Inferior parietal cortex (tissue), 1 donor: ENCODE results near the gene CCDC182.

Experiments
- DNase-seq: peaks from one replicate; pipeline ENCODE4 v3.0.0-alpha.2; 2016; ENCODE audit errors: extremely low spot score

The CCDC182 gene

DNA sequence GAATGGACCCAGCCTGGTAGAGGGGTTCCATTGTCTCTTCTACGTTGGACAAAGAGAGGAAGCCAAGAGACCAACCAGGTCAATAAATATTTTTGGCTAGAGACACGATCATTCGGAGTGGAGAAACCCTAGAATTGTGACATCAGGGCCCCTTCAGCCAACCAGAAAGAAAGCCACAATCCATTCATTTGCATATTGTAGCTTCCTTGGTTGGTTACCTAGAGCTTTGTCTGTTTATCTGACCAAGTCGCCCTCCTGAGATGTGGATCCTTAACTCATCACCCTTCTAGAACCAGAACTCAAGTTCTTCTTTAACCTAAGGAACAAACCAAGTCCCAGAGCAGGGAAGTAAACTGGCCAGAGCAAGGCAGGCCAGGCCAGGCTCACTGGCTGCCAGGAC is at the start of gene CCDC182:
Gene CCDC182, minus strand, starts transcription at position 58 of the 400 bp plus-strand sequence. Its CDS starts 27 bp downstream, at position 31.
- DNase-seq: no peak

DNA sequence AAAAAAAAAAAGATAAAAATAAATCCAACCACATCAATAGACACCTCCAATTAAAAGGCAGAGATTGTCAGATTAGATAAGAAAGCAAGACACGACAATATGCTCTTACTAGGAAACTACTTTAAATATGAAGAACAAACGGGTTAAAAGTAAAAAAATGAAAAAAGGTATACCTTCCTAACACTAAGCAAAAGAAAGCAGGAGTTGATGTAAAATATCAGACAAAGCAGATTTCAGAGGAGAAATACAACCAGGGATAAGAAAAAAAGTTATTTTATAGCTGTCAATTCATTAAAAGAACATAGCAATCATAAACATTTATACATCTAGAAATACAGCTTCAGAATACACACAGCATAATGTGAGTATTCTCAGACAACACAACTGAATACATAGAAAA is 49.7 kb upstream of the CCDC182 start:
- no peak for DNase-seq

- peak; percentile 67 for DNase-seq
Measured at GRCh38 chr17:57788725-57789124, 43.6 kb upstream of the CCDC182 start.

GRCh38 chr17:57785022-57785421 is 39.9 kb upstream of the CCDC182 start:
- DNase-seq: no peak

DNA sequence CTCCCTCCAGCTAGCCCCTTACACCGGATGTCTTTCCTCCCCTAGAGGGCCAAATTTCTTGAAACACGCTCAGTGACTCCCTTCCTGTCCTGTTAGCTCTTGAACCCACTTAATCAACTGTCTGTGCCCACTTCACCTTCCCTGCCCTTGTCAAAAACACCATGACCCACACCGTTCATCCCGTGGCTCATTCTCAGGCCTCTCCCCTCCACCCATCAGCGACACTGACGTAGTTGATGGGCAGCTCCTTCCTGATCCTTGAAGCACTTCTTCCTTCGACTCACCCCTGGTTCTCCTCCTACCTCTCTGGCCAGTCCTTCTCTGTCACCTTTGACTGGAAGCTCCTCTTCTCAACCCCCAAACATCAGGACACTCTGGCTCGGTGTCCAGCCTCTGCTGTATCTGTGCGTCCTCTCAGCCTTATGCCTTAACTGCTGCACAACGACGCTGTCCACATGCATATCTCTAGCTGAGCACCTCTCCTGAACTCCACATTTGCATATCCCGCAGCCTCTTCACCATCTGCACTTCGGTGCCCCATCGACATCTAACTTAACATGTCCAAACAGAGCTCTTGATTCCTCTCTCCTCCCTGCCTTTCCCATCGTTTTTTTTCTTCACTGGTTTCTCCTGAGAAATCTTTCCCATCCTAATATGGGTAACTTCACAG is 39.3 kb upstream of the CCDC182 start:
- no peak for DNase-seq

- DNase-seq: peak; percentile 50
Measured at GRCh38 chr17:57783338-57783742, 38.2 kb upstream of the CCDC182 start.

DNA sequence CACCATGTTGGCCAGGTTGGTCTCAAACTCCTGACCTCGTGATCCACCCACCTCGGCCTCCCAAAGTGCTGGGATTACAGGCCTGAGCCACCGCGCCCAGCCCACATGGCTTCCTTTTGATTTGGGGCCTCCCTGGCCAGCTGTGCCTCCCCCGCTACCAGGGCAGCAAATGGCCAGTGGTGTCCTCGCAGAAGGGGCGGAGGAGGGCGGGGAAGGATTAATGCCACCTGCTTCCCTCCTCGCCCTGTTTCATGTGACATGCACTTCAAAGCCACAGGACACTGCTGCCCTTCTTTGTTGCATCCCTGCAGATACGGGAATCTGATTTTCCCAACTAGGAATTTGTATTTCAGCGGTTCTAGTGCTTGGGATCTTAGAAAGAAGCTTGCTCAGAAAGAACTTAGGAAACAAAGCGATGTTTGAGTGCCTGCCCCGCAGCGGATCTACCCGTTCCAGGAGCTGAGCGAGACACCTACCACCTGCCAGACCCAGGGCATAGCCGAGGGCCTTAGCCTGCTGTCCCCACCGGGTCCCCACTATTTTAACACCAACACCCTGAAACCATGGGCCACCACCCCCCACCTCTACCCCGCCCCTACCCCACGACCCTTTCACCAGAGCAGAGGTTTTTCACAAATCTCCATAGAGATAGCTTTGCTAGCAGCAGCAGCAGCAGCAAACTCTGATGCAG is 37.7 kb upstream of the CCDC182 start:
- DNase-seq: no peak

- DNase-seq: no peak
Measured at GRCh38 chr17:57782062-57782490, 37.0 kb upstream of the CCDC182 start.

- no peak for DNase-seq
Measured at GRCh38 chr17:57781386-57782061, 36.4 kb upstream of the CCDC182 start.

DNA sequence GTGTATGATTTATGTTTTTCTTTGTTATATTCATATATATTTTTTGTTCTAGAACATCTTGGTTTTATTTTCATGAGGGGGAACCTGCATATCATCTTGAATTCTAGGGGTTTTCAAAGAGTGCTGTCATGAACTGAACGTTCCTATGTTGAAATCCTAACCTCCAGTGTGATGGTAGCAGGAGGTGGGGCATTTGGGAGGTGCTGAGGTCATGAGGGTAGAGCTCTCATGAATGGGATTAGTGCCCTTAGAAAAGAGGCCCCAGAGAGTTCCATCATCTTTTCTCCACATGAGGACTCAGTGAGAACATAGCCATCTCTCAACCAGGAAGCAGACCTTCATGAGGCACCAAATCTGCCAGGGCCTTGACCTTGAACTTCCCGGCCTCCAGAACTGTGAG is 34.6 kb upstream of the CCDC182 start:
- no peak for DNase-seq

- DNase-seq: no peak
Measured at GRCh38 chr17:57778306-57778705, 33.2 kb upstream of the CCDC182 start.

GRCh38 chr17:57776366-57776765 is 31.3 kb upstream of the CCDC182 start:
- no peak for DNase-seq

DNA sequence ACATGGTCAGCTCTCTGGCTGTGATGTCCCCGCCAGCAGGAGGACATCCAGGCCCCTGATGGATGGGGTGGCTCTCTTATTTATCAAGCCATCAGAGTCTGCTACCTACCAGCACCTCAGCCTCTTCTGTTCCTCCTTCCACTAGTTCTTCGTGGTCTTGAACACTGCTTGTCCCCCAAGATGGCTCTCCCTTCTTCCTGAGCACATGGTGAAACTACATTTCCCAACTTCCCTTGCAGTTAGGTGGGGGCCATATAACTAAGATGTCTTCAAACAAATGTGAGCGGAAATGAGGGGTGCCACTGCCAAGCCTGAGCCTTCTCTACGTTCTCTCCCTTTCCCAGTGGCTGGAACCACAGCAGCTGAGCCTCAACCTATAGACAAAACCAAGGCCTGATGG is 29.8 kb upstream of the CCDC182 start:
- no peak for DNase-seq

- no peak for DNase-seq
Measured at GRCh38 chr17:57773557-57773956, 28.5 kb upstream of the CCDC182 start.

DNA sequence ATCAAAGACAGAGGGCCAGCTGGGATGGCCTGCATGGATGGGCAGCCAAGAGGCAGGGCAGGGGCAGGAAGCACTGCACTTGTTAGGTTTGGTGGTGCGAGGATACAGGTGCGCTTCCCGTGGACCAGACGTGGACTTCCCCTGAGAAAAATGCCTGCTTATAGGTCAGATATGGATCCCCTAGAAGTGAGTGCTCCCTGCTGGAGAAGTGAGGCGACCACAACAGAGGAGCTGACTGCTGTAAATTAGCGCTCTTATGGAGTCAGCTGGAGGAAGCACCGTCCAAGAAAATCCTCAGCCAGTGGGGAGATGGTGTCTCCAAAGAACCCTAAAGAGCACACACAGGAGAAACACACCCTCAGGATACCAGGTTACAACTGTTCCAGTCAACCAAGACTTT is 27.7 kb upstream of the CCDC182 start:
- DNase-seq: no peak

- no peak for DNase-seq
Measured at GRCh38 chr17:57767561-57767960, 22.5 kb upstream of the CCDC182 start.

- DNase-seq: no peak
Measured at GRCh38 chr17:57766318-57766943, 21.3 kb upstream of the CCDC182 start.

DNA sequence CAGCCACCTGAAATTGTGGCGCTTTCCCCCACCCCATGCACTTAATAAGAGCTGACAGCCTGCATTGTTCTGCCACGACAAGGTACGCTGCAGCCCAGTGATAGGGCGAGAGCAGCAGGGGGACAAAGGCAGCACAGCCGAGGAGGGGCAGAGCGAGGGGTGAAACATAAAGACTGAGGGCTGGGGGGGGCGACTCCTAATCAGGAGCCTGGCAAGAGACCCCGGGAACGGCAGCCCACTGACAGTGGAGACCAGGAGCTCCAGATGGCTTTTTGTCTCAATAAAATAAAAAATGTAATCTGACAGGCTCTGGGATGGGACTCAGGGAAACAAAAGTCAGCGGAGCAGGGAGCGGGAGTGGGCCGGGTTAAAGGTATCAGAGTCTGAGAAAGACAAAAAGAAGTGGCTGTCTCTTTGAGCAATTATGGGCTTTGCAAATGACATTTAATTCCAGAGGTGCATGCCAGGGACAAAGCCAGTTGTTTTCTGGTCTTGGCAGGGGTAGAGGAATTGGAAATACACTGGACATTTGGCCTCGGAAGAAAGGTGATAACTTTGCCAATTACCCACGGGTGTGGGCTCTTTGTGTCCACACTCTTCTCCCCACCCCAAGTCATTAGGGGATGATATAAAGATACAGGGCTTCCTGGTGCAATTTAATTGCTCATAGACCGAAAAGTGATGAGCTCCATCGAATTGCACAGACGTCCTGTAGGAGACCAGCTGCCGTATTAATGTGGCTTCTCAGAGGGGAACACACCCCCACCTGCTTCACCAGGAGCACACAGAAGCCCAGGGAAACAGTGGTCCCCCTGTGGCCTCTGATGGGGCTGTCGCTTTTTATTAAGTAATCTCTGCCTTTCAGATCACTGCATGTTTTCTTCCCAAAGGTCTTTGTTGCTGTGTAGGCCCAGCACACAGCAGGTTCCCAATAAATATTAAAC is 17.6 kb upstream of the CCDC182 start:
- no peak for DNase-seq

GRCh38 chr17:57761887-57762286 is 16.8 kb upstream of the CCDC182 start:
- no peak for DNase-seq

DNA sequence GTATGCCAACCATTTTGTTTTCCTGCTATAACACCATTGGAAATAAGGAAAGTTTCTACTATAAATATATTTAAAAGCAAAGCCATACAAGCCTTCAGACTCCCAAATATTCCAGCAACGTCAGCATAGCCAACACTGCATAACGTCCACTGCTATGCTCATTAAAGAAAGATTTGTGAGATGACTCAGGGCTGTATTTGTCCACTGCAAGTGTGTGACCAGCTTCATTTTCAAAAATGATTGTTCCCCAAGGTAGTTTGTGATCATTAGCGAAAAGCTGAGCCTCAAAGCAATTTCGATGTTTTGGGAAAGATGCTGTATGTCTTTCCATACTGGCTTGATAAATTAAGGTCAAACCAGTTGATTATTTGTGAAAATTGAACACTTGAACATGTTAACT is 14.9 kb upstream of the CCDC182 start:
- DNase-seq: no peak

- no peak for DNase-seq
Measured at GRCh38 chr17:57758654-57759053, 13.6 kb upstream of the CCDC182 start.
